Astrocyte of the cerebellum (primary cell): ENCODE results near the gene KCNK4.
A peak's percentile ranks its signal among the peaks of the same experiment; 100 is the strongest.

Experiments
- DNase-seq: peaks from one replicate; pipeline ENCODE4 v3.0.0-alpha.2; 2011; ENCODE audit warnings: low read depth
- H3K4me3 ChIP-seq: 2 replicates; pipeline ENCODE4 v1.5.1; 2011; ENCODE audit warnings: mild to moderate bottlenecking, low read depth, low read length, moderate library complexity
- in situ Hi-C: cut with HindIII; loops from 2 replicates; pipeline ENCODE4 v1.10.0; 2017; ENCODE audit warnings: low sequenced_read_pairs
- TF ChIP-seq, protein P1 (sequence below): IDR thresholded peaks from 2 replicates; pipeline ENCODE4 v1.5.1; 2012; ENCODE audit warnings: low read length, low read depth, moderate library complexity, mild to moderate bottlenecking; ENCODE audit errors: missing control alignments

Gene KCNK4

DNA sequence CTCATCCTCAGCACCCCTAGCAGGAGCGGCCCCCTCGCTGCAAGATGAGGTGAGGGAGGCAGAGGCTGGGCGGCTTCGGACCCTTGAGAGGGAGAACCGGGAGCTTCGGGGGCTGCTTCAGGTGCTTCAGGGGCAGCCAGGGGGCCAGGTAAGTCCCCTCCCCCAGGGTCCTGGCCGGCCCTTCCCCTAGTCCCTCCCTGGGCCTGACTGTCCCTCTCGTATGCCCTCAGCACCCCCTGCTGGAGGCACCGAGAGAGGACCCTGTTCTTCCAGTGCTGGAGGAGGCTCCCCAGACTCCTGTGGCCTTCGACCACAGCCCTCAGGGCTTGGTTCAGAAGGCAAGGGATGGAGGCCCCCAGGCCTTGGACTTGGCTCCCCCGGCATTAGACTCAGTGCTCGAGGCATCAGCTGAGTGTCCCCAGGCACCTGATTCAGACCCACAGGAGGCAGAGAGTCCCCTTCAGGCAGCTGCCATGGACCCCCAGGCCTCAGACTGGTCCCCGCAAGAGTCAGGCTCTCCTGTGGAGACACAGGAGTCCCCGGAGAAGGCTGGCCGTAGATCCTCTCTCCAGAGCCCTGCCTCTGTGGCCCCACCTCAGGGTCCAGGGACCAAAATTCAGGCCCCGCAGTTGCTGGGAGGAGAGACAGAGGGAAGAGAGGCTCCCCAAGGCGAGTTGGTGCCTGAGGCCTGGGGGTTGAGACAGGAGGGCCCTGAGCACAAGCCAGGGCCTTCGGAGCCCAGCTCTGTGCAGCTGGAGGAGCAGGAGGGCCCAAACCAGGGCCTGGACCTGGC is 52.9 kb downstream of the KCNK4 start:
- in situ Hi-C loops: no loop called here
- H3K4me3 ChIP-seq: no peak overlapping the region
- DNase-seq: no peak
- TF ChIP-seq, protein P1, sequence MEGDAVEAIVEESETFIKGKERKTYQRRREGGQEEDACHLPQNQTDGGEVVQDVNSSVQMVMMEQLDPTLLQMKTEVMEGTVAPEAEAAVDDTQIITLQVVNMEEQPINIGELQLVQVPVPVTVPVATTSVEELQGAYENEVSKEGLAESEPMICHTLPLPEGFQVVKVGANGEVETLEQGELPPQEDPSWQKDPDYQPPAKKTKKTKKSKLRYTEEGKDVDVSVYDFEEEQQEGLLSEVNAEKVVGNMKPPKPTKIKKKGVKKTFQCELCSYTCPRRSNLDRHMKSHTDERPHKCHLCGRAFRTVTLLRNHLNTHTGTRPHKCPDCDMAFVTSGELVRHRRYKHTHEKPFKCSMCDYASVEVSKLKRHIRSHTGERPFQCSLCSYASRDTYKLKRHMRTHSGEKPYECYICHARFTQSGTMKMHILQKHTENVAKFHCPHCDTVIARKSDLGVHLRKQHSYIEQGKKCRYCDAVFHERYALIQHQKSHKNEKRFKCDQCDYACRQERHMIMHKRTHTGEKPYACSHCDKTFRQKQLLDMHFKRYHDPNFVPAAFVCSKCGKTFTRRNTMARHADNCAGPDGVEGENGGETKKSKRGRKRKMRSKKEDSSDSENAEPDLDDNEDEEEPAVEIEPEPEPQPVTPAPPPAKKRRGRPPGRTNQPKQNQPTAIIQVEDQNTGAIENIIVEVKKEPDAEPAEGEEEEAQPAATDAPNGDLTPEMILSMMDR: no peak

- in situ Hi-C loops: no loop called here
These were observed 53.7 kb downstream of the KCNK4 start for GRCh38 chr11:64344787-64345186.

GRCh38 chr11:64347193-64347867 is 56.2 kb downstream of the KCNK4 start:
- no peak for DNase-seq
- TF ChIP-seq, protein P1: no peak
- no peak overlapping the region for H3K4me3 ChIP-seq
- in situ Hi-C loops: no loop called here

More at GRCh38 chr11:64344787-64345186, 53.7 kb downstream of the KCNK4 start:
- TF ChIP-seq, protein P1: no peak
- no peak overlapping the region for H3K4me3 ChIP-seq
- no peak for DNase-seq

DNA sequence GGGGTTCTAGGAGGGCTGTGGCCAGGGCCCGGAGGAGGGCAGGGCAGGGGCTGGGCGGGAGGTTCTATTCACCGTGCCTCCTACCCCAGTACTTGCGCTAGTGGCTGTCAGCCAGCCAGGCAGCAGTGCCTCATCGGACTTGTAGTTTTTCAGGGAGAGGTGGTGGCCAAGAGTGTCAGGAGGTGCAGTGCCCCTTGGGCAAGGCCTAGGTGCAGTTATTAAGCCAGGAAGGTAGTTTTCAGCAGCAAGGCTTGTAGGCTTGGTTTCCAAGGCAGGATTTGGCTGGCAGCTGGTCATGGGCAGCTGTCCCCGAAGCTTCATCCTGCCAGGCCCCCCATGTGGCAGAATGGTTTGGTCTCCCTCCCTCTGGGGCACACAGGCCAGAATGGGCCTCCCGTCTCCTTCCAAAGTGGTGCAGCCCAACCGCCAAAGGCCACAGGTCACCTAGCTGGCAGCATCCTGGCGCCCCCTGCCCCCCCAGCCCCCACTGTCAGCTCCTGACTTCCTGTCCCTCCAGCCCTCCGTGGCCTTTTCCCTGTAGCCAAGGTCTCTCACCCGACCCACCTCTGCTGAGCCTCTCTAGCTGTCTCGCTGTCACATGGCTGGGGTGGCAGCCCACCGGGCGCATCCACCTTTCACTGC is 57.4 kb downstream of the KCNK4 start:
- in situ Hi-C loops: no loop called here
- DNase-seq: peak; percentile 43
- TF ChIP-seq, protein P1: no peak
- H3K4me3 ChIP-seq: no peak overlapping the region

DNA sequence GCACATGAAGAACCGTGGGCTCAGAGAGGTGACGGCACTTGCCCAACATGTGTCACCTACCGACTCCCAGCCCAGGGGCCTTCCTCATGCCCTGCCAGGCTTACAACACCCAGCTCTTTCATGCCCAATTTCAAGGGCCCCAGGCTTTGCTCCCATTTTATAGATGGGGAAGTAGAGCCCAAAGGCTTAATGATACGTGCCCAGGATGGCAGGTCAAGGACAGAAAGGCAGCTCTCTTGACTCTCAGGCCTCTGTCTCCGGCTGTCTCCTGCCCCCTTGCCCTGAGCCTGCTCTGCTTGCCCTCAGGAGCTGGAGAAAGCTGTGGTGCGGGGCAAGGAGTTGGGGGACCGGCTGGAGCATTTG is 57.9 kb downstream of the KCNK4 start:
- no peak for DNase-seq
- no peak overlapping the region for H3K4me3 ChIP-seq
- TF ChIP-seq, protein P1: no peak
- in situ Hi-C loops: no loop called here

DNA sequence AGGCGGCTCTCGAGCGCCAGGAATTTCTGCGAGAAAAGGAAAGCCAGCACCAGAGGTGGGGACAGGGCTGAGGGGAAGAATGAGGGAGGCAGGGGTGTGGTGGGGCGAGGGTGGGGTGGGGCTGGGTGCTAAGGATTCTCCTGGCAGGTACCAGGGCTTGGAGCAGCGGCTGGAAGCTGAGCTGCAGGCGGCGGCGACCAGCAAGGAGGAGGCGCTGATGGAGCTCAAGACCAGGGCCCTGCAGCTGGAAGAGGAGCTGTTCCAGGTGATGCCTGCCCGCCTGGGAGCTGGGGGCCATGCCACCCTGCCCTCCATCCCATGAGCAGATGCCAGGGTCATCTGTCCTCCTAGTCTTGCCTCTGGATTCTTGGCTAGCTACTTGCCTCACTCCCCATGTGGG is 58.3 kb downstream of the KCNK4 start:
- TF ChIP-seq, protein P1: no peak
- in situ Hi-C loops: no loop called here
- no peak for DNase-seq
- no peak overlapping the region for H3K4me3 ChIP-seq
